Measurements from ENCODE around the gene CCR5AS.

CCR5AS gene

DNA sequence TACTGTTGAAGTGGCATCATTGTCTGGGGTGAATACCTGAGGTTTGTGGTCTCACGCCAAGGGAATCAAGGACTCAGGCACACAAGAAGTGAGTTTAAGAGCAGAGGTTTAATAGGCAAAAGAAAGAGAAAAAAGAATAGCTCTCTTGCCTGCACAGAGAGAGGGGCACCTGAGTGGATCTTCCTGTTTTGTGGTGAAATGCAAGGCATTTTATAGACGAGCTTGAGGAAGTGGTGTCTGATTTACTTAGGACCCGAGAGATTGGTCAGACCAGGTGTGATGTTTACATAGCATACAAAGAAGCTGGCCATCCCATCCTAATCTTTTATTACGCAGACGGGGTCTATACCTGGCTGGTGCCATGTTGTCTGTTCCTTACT, 22.9 kb downstream of the CCR5AS start:
- DNase-seq (ENCODE audit: low read depth, low spot score) = no peak
- no peak overlapping the region for H3K27ac ChIP-seq

DNA sequence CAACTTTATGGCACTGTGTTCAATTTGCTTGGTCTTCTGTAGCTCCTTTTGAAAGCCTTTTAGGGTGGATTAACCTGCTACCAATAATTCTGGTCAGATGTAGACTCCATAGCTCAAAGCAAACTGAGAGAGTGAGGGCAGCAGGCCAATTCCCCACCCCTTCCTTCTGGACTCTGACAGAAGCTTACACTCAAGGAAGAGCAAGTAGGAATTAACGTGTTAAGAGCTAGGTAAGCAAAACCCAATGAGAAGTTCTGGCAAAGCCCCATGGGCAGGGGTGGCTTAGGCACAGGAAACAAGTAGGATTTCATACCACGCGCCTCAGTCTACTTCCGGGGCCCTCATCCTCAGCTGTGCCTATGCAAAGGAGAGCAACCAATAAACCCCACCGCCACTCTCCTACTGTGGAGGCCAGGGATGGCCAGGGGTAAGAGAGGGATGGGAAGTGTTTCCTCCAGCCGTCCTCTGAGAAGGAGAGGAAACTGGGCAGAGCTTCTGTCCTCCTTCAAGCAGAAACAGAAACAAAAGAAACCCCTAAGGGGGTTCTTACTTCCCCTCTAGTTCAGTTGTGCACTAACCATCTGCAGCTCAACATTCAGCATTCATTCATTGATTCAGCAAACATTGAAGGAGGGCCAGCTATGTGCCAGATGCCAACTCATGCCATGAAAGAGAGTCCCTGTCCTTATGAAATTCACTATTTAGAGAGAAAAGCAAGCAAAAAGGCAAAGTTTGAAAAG, 23.5 kb downstream of the CCR5AS start:
- DNase-seq (ENCODE audit: low read depth, low spot score) = no peak
- no peak overlapping the region for H3K27ac ChIP-seq

DNA sequence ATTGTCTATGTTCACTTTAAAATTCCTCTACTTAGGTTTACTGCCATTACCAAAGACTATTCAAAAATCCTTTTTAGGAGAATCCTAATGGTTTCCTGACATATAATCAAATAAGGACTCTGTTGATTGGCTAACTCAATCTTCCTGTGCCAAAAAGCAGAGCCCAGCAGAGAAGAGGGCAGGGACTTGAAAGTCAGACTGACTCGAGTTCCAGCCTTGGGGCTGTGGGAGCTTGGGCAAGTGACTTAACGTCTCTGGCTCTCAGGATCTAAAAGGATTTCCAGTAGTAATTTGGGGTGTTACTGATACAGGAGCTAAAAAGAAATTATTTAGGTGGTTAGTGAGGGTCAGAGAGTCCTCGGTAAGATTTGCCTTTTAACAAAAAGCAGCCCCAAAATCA, 25.2 kb downstream of the CCR5AS start:
- DNase-seq (ENCODE audit: low read depth, low spot score) = no peak
- H3K27ac ChIP-seq = no peak overlapping the region

DNA sequence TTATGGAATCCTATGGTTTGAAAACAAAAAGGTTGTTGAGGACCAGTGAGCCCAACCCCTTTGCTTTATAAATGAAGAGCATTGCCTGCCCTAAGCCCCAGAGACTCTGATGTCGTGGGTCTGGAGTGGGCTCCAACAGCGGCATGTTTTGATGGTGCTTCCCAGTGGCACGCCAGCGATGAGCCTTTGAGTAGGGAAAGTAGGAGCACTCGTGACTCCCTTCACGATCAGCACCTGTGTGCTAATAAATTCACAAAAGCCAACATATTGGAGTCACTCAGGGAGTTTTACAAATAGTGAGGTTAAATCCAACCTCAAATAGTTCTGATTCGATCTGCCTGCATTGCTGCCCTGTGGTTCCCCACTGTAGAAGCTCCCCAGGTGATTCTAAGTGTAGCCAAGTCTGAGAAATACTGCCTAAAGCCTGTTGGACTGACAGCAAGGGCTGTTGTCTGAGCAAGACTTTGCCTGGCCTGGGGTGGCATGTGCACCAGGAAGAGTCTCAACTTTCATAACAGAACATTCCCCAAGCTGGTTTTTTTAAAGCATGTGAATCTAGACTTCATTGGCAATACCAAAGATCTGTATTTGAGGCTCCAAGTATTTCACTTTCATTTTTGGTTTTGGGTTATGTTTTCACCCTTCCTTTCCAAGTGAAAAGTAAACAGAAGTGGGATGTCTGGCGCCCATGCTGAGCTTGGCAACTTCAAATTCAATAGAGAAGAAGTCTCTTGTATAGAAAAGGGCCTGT, 26.2 kb downstream of the CCR5AS start:
- DNase-seq (ENCODE audit: low read depth, low spot score) = no peak
- H3K27ac ChIP-seq = peak overlapping the region; percentile 6

DNA sequence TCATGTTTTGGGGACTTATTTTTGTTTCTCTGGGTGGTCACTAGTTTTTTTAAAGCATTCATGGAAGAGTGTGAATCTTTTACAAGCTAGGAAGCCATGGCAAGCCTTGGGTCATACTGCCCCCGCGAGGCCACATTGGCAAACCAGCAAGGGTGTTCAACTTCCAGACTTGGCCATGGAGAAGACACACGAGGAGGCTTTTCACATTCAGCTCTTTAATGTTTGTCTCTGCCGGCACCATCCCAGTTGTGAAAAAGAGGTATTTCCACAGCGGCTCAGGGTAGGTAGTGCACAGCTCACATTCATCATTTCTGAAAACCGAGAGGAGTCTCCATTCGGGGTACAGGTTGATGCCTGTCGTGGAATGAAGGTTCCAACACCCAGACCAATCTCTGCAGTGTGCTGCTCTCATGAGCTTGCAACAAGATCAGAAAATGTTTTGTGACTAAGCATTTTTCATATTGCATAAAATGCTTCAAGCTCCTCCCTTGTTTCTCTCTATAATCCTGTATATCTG, 28.4 kb downstream of the CCR5AS start:
- H3K27ac ChIP-seq = no peak overlapping the region
- no peak for DNase-seq (ENCODE audit: low read depth, low spot score)

DNA sequence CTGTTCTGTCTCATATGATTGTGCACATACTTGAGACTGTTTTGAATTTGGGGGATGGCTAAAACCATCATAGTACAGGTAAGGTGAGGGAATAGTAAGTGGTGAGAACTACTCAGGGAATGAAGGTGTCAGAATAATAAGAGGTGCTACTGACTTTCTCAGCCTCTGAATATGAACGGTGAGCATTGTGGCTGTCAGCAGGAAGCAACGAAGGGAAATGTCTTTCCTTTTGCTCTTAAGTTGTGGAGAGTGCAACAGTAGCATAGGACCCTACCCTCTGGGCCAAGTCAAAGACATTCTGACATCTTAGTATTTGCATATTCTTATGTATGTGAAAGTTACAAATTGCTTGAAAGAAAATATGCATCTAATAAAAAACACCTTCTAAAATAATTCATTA, 31.1 kb downstream of the CCR5AS start:
- no peak for DNase-seq (ENCODE audit: low read depth, low spot score)
- no peak overlapping the region for H3K27ac ChIP-seq

DNA sequence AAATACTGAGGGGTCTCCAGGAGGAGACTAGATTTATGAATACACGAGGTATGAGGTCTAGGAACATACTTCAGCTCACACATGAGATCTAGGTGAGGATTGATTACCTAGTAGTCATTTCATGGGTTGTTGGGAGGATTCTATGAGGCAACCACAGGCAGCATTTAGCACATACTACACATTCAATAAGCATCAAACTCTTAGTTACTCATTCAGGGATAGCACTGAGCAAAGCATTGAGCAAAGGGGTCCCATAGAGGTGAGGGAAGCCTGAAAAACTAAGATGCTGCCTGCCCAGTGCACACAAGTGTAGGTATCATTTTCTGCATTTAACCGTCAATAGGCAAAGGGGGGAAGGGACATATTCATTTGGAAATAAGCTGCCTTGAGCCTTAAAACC, 31.6 kb downstream of the CCR5AS start:
- DNase-seq (ENCODE audit: low read depth, low spot score) = no peak
- no peak overlapping the region for H3K27ac ChIP-seq

DNA sequence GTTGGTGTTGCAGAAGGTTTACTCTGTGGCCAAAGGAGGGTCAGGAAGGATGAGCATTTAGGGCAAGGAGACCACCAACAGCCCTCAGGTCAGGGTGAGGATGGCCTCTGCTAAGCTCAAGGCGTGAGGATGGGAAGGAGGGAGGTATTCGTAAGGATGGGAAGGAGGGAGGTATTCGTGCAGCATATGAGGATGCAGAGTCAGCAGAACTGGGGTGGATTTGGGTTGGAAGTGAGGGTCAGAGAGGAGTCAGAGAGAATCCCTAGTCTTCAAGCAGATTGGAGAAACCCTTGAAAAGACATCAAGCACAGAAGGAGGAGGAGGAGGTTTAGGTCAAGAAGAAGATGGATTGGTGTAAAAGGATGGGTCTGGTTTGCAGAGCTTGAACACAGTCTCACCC, 32.1 kb downstream of the CCR5AS start:
- H3K27ac ChIP-seq = no peak overlapping the region

DNA sequence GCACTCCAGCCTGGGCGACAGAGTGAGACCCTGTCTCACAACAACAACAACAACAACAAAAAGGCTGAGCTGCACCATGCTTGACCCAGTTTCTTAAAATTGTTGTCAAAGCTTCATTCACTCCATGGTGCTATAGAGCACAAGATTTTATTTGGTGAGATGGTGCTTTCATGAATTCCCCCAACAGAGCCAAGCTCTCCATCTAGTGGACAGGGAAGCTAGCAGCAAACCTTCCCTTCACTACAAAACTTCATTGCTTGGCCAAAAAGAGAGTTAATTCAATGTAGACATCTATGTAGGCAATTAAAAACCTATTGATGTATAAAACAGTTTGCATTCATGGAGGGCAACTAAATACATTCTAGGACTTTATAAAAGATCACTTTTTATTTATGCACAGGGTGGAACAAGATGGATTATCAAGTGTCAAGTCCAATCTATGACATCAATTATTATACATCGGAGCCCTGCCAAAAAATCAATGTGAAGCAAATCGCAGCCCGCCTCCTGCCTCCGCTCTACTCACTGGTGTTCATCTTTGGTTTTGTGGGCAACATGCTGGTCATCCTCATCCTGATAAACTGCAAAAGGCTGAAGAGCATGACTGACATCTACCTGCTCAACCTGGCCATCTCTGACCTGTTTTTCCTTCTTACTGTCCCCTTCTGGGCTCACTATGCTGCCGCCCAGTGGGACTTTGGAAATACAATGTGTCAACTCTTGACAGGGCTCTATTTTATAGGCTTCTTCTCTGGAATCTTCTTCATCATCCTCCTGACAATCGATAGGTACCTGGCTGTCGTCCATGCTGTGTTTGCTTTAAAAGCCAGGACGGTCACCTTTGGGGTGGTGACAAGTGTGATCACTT, 34.1 kb downstream of the CCR5AS start:
- H3K27ac ChIP-seq = no peak overlapping the region
- DNase-seq (ENCODE audit: low read depth, low spot score) = no peak

More for the DNA sequence above, 32.1 kb downstream of the CCR5AS start:
- DNase-seq (ENCODE audit: low read depth, low spot score) = no peak

DNA sequence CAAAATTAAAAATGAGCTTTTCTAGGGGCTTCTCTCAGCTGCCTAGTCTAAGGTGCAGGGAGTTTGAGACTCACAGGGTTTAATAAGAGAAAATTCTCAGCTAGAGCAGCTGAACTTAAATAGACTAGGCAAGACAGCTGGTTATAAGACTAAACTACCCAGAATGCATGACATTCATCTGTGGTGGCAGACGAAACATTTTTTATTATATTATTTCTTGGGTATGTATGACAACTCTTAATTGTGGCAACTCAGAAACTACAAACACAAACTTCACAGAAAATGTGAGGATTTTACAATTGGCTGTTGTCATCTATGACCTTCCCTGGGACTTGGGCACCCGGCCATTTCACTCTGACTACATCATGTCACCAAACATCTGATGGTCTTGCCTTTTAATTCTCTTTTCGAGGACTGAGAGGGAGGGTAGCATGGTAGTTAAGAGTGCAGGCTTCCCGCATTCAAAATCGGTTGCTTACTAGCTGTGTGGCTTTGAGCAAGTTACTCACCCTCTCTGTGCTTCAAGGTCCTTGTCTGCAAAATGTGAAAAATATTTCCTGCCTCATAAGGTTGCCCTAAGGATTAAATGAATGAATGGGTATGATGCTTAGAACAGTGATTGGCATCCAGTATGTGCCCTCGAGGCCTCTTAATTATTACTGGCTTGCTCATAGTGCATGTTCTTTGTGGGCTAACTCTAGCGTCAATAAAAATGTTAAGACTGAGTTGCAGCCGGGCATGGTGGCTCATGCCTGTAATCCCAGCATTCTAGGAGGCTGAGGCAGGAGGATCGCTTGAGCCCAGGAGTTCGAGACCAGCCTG, 35.1 kb downstream of the CCR5AS start:
- DNase-seq (ENCODE audit: low read depth, low spot score) = no peak
- H3K27ac ChIP-seq = no peak overlapping the region

DNA sequence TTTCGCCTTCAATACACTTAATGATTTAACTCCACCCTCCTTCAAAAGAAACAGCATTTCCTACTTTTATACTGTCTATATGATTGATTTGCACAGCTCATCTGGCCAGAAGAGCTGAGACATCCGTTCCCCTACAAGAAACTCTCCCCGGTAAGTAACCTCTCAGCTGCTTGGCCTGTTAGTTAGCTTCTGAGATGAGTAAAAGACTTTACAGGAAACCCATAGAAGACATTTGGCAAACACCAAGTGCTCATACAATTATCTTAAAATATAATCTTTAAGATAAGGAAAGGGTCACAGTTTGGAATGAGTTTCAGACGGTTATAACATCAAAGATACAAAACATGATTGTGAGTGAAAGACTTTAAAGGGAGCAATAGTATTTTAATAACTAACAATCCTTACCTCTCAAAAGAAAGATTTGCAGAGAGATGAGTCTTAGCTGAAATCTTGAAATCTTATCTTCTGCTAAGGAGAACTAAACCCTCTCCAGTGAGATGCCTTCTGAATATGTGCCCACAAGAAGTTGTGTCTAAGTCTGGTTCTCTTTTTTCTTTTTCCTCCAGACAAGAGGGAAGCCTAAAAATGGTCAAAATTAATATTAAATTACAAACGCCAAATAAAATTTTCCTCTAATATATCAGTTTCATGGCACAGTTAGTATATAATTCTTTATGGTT, 35.9 kb downstream of the CCR5AS start, which contains the start of gene CCR5:
TSS of gene CCR5 (plus strand) at position 108 of the 680 bp plus-strand sequence. CDS start 1,957 bp downstream, outside the sequence.
- H3K27ac ChIP-seq = no peak within 1 kb of the TSS
- DNase-seq (ENCODE audit: low read depth, low spot score) = no peak

DNA sequence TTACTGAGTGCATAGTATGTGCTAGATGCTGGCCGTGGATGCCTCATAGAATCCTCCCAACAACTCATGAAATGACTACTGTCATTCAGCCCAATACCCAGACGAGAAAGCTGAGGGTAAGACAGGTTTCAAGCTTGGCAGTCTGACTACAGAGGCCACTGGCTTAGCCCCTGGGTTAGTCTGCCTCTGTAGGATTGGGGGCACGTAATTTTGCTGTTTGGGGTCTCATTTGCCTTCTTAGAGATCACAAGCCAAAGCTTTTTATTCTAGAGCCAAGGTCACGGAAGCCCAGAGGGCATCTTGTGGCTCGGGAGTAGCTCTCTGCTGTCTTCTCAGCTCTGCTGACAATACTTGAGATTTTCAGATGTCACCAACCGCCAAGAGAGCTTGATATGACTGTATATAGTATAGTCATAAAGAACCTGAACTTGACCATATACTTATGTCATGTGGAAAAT, 37.2 kb downstream of the CCR5AS start:
- no peak overlapping the region for H3K27ac ChIP-seq
- no peak for DNase-seq (ENCODE audit: low read depth, low spot score)

DNA sequence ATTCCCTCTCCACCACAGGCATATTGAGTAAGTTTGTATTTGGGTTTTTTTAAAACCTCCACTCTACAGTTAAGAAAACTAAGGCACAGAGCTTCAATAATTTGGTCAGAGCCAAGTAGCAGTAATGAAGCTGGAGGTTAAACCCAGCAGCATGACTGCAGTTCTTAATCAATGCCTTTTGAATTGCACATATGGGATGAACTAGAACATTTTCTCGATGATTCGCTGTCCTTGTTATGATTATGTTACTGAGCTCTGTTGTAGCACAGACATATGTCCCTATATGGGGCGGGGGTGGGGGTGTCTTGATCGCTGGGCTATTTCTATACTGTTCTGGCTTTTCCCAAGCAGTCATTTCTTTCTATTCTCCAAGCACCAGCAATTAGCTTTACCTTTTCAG, 37.7 kb downstream of the CCR5AS start:
- DNase-seq (ENCODE audit: low read depth, low spot score) = no peak
- no peak overlapping the region for H3K27ac ChIP-seq

DNA sequence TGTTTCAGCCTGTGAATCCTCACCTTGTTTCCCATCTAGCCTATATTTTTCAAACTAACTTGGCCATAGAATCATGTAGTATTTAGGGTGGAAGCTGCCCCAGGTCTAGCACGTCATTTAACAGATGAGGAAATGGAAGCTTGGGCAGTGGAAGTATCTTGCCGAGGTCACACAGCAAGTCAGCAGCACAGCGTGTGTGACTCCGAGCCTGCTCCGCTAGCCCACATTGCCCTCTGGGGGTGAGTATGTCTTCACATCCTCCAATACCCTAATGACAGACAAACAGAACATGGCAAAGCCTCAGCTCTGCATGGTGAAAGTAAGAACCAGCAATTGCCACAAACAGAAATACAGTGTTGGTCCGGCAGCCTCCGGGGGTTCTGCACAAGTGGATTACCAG, 38.3 kb downstream of the CCR5AS start:
- DNase-seq (ENCODE audit: low read depth, low spot score) = no peak
- no peak overlapping the region for H3K27ac ChIP-seq

DNA sequence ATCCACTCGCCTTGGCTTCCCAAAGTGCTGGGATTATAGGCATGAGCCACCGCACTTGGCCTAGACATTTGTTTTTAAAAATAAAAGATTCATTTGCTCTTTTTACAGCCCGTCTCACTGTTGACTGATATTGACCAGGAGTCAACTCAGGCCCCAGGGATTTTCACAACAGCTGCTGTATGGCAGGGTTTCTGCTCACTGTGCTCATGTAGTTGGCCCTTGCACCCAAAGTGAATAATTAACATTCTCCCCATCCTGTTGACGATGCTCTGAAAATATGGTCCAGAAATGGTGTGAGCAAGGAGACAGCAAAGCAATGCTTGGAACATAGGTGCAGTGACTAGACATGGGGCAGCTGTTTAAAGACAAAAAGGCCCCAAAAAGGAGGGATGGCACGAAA, 39.1 kb downstream of the CCR5AS start:
- no peak overlapping the region for H3K27ac ChIP-seq
- no peak for DNase-seq (ENCODE audit: low read depth, low spot score)

DNA sequence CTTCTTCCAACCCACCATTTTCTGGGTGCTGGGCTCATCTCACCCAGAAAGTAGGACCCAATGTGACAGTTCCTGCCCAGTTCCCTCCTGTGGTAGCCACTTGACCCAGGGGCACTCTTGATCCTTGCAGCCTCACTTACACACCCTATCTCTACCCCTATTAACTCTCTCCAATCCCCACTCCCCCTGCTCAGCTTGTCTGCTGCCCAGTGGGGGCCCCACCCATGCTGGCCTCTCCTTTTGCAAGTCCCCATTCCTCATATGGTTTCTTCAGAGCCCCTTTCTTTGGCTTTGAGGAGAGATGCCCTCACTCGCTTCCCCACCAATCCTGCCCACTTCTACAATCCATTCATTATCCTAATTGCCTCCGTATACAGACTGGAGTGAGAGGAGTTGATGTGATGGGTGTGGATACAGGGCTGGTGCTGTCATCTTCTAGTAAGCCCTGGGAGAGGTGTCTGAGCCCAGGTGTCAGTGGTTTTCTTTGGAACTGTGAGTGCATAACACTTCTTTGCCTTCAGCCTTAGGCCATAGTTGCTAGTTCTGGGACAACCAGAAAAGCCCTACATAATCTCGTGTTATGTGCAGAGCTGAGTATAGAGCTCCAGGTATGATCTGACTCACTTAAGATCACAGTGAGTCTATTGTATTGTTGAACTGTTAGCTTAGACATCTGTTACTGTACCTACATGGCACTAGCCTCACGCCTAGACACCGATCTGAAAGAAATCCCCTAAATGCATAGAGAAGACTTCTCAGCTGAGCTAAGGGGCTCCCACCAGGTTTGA, 40.9 kb downstream of the CCR5AS start:
- no peak for DNase-seq (ENCODE audit: low read depth, low spot score)
- no peak overlapping the region for H3K27ac ChIP-seq

DNA sequence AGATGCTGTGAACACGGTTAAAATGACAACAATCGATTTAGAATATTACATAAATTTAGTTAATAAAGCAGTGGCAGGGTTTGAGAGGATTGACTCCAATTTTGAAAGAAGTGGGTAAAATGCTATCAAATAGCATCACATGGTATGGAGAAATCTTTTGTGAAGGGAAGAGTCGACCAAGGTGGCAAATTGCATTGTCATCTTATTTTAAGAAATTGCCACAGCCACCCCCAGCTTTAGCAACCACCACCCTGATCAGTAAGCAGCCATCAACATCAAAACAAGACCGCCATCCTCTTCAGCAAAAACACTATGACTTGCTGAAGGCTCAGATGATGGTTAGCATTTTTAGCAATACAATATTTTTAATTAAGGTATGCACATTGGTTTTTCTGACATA, 41.8 kb downstream of the CCR5AS start:
- H3K27ac ChIP-seq = no peak overlapping the region
- DNase-seq (ENCODE audit: low read depth, low spot score) = no peak

Measured in epithelial cell of prostate (primary cell).